SK-N-SH (cell line): ENCODE results near the gene NTM. TPM values are rescaled to one million over a fixed set of nuclear protein-coding genes. Genes with fewer than 3 reads are reported as not detected.

Source experiments
- CTCF ChIA-PET: fragments of 300-600, 350-600 bp; formaldehyde crosslinking; extraction: SDS; loops from one replicate; lab custom pipeline; 2021; lab: Yijun Ruan, JAX
- POLR2A ChIA-PET: fragments of 350-600 bp; sonication (Branson Sonifier 250); formaldehyde crosslinking; extraction: SDS; loops from one replicate; lab custom pipeline; 2020; ENCODE audit warnings: antibody characterized with exemption, inconsistent platforms; lab: Yijun Ruan, JAX
- DNase-seq: peaks from one replicate; pipeline ENCODE4 v3.0.0; 2012
- H2AFZ ChIP-seq: fragments of 200-600 bp; sonication (generic); 2 replicates; pipeline ENCODE4 v1.8.1; 2016; ENCODE audit warnings: antibody characterized with exemption, mild to moderate bottlenecking, low read depth
- H3F3A ChIP-seq: fragments of 200-600 bp; sonication (generic); replicated peaks from 2 replicates; pipeline ENCODE3; 2016; ENCODE audit warnings: antibody characterized with exemption, mild to moderate bottlenecking; ENCODE audit not compliant: insufficient read depth
- H3K27ac ChIP-seq, 2 experiments: fragments of 200-500 bp in 1 of 2; fragments of 200-600 bp in 1 of 2; sonication (Bioruptor generic) in 1 of 2; sonication (generic), shearing (Covaris generic) in 1 of 2; 2 replicates each; pipeline versions ENCODE4 v1.5.1 to v1.6.1; 2014 to 2016; ENCODE audit warnings: low read depth in 2 of 2, inconsistent platforms in 1 of 2, low read length in 1 of 2, mild to moderate bottlenecking in 1 of 2, mixed read lengths in 1 of 2
- H3K27me3 ChIP-seq: fragments of 200-600 bp; sonication (generic), shearing (Covaris generic); 2 replicates; pipeline ENCODE4 v1.6.1; 2016; ENCODE audit warnings: mixed run types; ENCODE audit not compliant: insufficient read depth
- H3K36me3 ChIP-seq, 2 experiments: fragments of 200-500 bp in 1 of 2; fragments of 200-600 bp in 1 of 2; sonication (Bioruptor generic) in 1 of 2; sonication (generic) in 1 of 2; replicated peaks in 1 of 2; 2 replicates each; pipeline versions ENCODE3 to v1.5.1; 2014 to 2016; ENCODE audit warnings: low read length in 1 of 2, mild to moderate bottlenecking in 1 of 2; ENCODE audit not compliant: insufficient read depth in 2 of 2, control insufficient read depth in 1 of 2
- H3K4me1 ChIP-seq, 2 experiments: fragments of 200-500 bp in 1 of 2; fragments of 200-600 bp in 1 of 2; sonication (Bioruptor generic) in 1 of 2; sonication (generic), shearing (Covaris generic) in 1 of 2; 2 replicates each; pipeline versions ENCODE4 v1.5.1 to v1.6.1; 2014 to 2016; ENCODE audit warnings: low read depth in 1 of 2, low read length in 1 of 2, mixed run types in 1 of 2; ENCODE audit not compliant: insufficient read depth in 2 of 2, control insufficient read depth in 1 of 2
- H3K4me2 ChIP-seq: fragments of 200-600 bp; sonication (generic), shearing (Covaris generic); 2 replicates; pipeline ENCODE4 v1.6.1; 2017; ENCODE audit warnings: mixed run types
- H3K4me3 ChIP-seq, 2 experiments: fragments of 200-500 bp in 1 of 2; fragments of 200-600 bp in 1 of 2; sonication (Bioruptor generic) in 1 of 2; sonication (generic), shearing (Covaris generic) in 1 of 2; 2 replicates each; pipeline versions ENCODE4 v1.5.1 to v1.8.1; 2014 to 2016; ENCODE audit warnings: low read depth in 2 of 2, inconsistent platforms in 1 of 2, low read length in 1 of 2, mild to moderate bottlenecking in 1 of 2, mixed read lengths in 1 of 2, moderate library complexity in 1 of 2
- H3K79me2 ChIP-seq: fragments of 200-600 bp; sonication (generic); 2 replicates; pipeline ENCODE4 v1.8.1; 2017; ENCODE audit warnings: mild to moderate bottlenecking; ENCODE audit not compliant: insufficient read depth
- H3K9ac ChIP-seq: fragments of 200-600 bp; sonication (generic); 2 replicates; pipeline ENCODE4 v1.6.1; 2017; ENCODE audit warnings: mixed run types
- H3K9me2 ChIP-seq: fragments of 200-600 bp; sonication (generic); 2 replicates; pipeline ENCODE4 v1.6.1; 2017; ENCODE audit warnings: mixed run types
- H3K9me3 ChIP-seq: fragments of 200-600 bp; sonication (generic); 2 replicates; pipeline ENCODE4 v1.6.1; 2017; ENCODE audit warnings: mixed run types, mild to moderate bottlenecking, moderate library complexity
- H4K20me1 ChIP-seq: fragments of 200-600 bp; sonication (generic); 2 replicates; pipeline ENCODE4 v1.6.1; 2017; ENCODE audit warnings: mild to moderate bottlenecking, mixed run types; ENCODE audit not compliant: insufficient read depth
- CHD2 ChIP-seq: fragments of 150-350 bp; IDR thresholded peaks from 2 replicates; pipeline ENCODE4 v1.6.1; 2018; ENCODE audit warnings: low read length; ENCODE audit not compliant: partially characterized antibody
- ELF1 ChIP-seq: IDR thresholded peaks from 2 replicates; pipeline ENCODE4 v1.4.0; 2012
- EP300 ChIP-seq, 2 experiments: IDR thresholded peaks; 2 replicates each; pipeline versions ENCODE4 v1.4.0 to v1.6.1; 2012; ENCODE audit warnings: borderline replicate concordance in 1 of 2, low read depth in 1 of 2, low read length in 1 of 2
- FOSL2 ChIP-seq: IDR thresholded peaks from 2 replicates; pipeline ENCODE4 v1.4.0; 2012; ENCODE audit warnings: low read depth, mild to moderate bottlenecking, moderate library complexity, borderline replicate concordance
- FOXM1 ChIP-seq: IDR thresholded peaks from 2 replicates; pipeline ENCODE4 v1.4.0; 2012; ENCODE audit warnings: low read depth, mild to moderate bottlenecking
- GABPA ChIP-seq: IDR thresholded peaks from 2 replicates; pipeline ENCODE4 v1.4.0; 2012; ENCODE audit warnings: low read depth, mild to moderate bottlenecking
- GATA2 ChIP-seq: sonication (generic); formaldehyde crosslinking; IDR thresholded peaks from 2 replicates; pipeline ENCODE4 v1.5.0; 2020; ENCODE audit warnings: mild to moderate bottlenecking, missing genetic modification reagents
- IRF3 ChIP-seq: fragments of 150-350 bp; IDR thresholded peaks from 2 replicates; pipeline ENCODE4 v1.6.1; 2016; ENCODE audit warnings: mild to moderate bottlenecking, low read depth, low read length
- JUND ChIP-seq: IDR thresholded peaks from 2 replicates; pipeline ENCODE4 v1.4.0; 2012
- MAX ChIP-seq: IDR thresholded peaks from 2 replicates; pipeline ENCODE4 v1.4.0; 2012; ENCODE audit warnings: low read depth
- MXI1 ChIP-seq: IDR thresholded peaks from 2 replicates; pipeline ENCODE4 v1.6.1; 2012; ENCODE audit warnings: mild to moderate bottlenecking, low read depth, low read length, improper control_type of control experiment
- NRF1 ChIP-seq: IDR thresholded peaks from 2 replicates; pipeline ENCODE4 v1.6.1; 2012; ENCODE audit warnings: low read depth, mild to moderate bottlenecking, low read length
- RAD21 ChIP-seq: IDR thresholded peaks from 2 replicates; pipeline ENCODE4 v1.6.1; 2012; ENCODE audit warnings: mild to moderate bottlenecking, low read length
- RFX5 ChIP-seq: IDR thresholded peaks from 2 replicates; pipeline ENCODE4 v1.6.1; 2012; ENCODE audit warnings: mild to moderate bottlenecking, improper control_type of control experiment, low read length
- TAF1 ChIP-seq: IDR thresholded peaks from 2 replicates; pipeline ENCODE4 v1.6.1; 2012; ENCODE audit warnings: low read depth, mild to moderate bottlenecking, low read length, moderate library complexity, borderline replicate concordance
- TCF12 ChIP-seq: IDR thresholded peaks from 2 replicates; pipeline ENCODE4 v1.4.0; 2012
- TEAD4 ChIP-seq: IDR thresholded peaks from 2 replicates; pipeline ENCODE4 v1.4.0; 2012; ENCODE audit warnings: mild to moderate bottlenecking, borderline replicate concordance; ENCODE audit not compliant: insufficient read depth
- USF1 ChIP-seq: IDR thresholded peaks from 2 replicates; pipeline ENCODE4 v1.4.0; 2012; ENCODE audit warnings: low read depth, borderline replicate concordance
- USF2 ChIP-seq: fragments of 150-350 bp; IDR thresholded peaks from 2 replicates; pipeline ENCODE4 v1.6.1; 2017; ENCODE audit warnings: antibody characterized with exemption, low read length, low read depth, borderline replicate concordance
- YY1 ChIP-seq: IDR thresholded peaks from 2 replicates; pipeline ENCODE4 v1.4.0; 2012; ENCODE audit warnings: low read depth, mild to moderate bottlenecking
- WGBS: methylation state at CpG from one replicate; pipeline ENCODE4 v1.1.6; 2017; ENCODE audit warnings: low lambda C conversion rate; 5-methylcytosine and 5-hydroxymethylcytosine counted together
- polyA plus RNA-seq, 3 experiments: library from polyadenylated mRNA; depleted of rRNA; stranded (reverse); fragments of >200 nt; gene quantifications; 2 replicates each; pipeline ENCODE4 v1.2.3, GENCODE V29; 2012

The NTM gene
- polyA plus RNA-seq, 1 of the 3 experiments (the other 2 are of a cell fraction) = 20.0 TPM

DNA sequence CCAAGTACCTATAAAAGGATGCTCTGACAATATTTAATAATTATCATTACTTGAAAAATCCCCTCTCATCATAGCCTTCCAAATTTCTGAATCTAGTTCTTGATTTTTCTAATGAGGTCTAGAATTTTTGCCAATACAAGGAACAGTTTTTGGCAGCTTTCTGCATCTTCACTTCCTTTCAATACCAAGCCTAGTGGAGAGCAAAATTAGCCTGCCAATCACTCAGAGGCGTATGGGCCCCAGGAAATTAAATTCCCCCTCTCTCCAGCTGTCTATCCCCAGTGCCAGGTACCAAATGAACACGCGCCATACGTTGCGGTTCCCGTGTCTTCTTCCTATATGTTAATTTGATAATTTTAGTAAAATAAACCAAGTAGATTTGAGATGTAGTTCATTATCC lies 293.9 kb downstream of the NTM start:
- Histone ChIP-seq H3K27ac (no peak overlapping the region), H3K79me2 (no peaks in the 10 kb centered on the region), H2AFZ (no peak overlapping the region), H3K9ac (no peak overlapping the region), H4K20me1 (no peaks in the 10 kb centered on the region), H3K4me2 (no peak overlapping the region), H3K36me3 (no peaks in the 10 kb centered on the region), H3K27me3 (no peaks in the 10 kb centered on the region), H3K9me2 (no peaks in the 10 kb centered on the region), H3K9me3 (no peaks in the 10 kb centered on the region), H3K4me1 (no peaks in the 10 kb centered on the region), H3F3A (no peaks in the 10 kb centered on the region), H3K4me3 (no peak overlapping the region)
- TF ChIP-seq TEAD4 = no peak
- no peak for TF ChIP-seq IRF3
- no peak for TF ChIP-seq GABPA
- no peak for TF ChIP-seq FOSL2
- TF ChIP-seq TAF1 = no peak
- no peak for TF ChIP-seq CHD2
- no peak for TF ChIP-seq MAX
- TF ChIP-seq NRF1 = no peak
- TF ChIP-seq YY1 = no peak
- TF ChIP-seq RAD21 = no peak
- no peak for TF ChIP-seq ELF1
- no peak for TF ChIP-seq GATA2 (CRISPR knock-in tag)
- TF ChIP-seq TCF12 = no peak
- no peak for TF ChIP-seq RFX5
- no peak for TF ChIP-seq FOXM1
- no peak for TF ChIP-seq MXI1
- no peak for TF ChIP-seq JUND
- no peak for DNase-seq
- ChIA-PET POLR2A (no interaction called here), CTCF (interaction anchor here (0.6 to 3.1 kb wide), 4 partner anchors 10 to 599 kb away, joined by 3 to 26 read pairs (median 4); no protein-coding TSS in a partner anchor)
- 71% methylated on average over 6 of the region's 6 CpGs for WGBS

GRCh38 chr11:131664816-131665215 lies 294.4 kb downstream of the NTM start:
- H3K36me3 ChIP-seq = no peaks in the 10 kb centered on the region
- DNase-seq = no peak
- H3K9me2 ChIP-seq = no peaks in the 10 kb centered on the region
- H3K9ac ChIP-seq = no peak overlapping the region
- H3K27ac ChIP-seq = no peak overlapping the region
- H3K4me2 ChIP-seq = no peak overlapping the region
- ChIA-PET CTCF (interaction anchor here (0.6 to 3.1 kb wide), 3 partner anchors 10 to 579 kb away, joined by 3 to 26 read pairs (median 3); no protein-coding TSS in a partner anchor), POLR2A (no interaction called here)
- H3K79me2 ChIP-seq = no peaks in the 10 kb centered on the region
- 72% methylated on average over 11 of the region's 11 CpGs for WGBS
- no peaks in the 10 kb centered on the region for H3K9me3 ChIP-seq
- H2AFZ ChIP-seq = no peak overlapping the region
- H3K4me3 ChIP-seq = no peak overlapping the region
- no peaks in the 10 kb centered on the region for H3F3A ChIP-seq
- H4K20me1 ChIP-seq = no peaks in the 10 kb centered on the region
- no peaks in the 10 kb centered on the region for H3K27me3 ChIP-seq
- TF ChIP-seq GATA2 (CRISPR knock-in tag) (no peak), IRF3 (no peak), USF2 (no peak), USF1 (no peak), EP300 (IDR thresholded peaks at IDR 0.05; ENCODE audit: borderline replicate concordance in 1 of 2, low read depth in 1 of 2, low read length in 1 of 2) (no peak), GABPA (no peak), MXI1 (no peak)
- H3K4me1 ChIP-seq = no peaks in the 10 kb centered on the region
